Activated CD4-positive, alpha-beta T cell treated with anti-CD3 and anti-CD28 coated beads, Interleukin-2, amount 50 U/mL, for 4 hours (primary cell): ENCODE results near the gene ARPC5L.
"Not testable (repeated sequence)": the region's sequence is repeated elsewhere in the genome, so short reads cannot be mapped to it uniquely, and the experiment has no call there.

Source experiments
- DNase-seq, 2 experiments: peaks; one replicate each; pipeline ENCODE4 v3.0.0-alpha.2; 2020

ARPC5L gene

DNA sequence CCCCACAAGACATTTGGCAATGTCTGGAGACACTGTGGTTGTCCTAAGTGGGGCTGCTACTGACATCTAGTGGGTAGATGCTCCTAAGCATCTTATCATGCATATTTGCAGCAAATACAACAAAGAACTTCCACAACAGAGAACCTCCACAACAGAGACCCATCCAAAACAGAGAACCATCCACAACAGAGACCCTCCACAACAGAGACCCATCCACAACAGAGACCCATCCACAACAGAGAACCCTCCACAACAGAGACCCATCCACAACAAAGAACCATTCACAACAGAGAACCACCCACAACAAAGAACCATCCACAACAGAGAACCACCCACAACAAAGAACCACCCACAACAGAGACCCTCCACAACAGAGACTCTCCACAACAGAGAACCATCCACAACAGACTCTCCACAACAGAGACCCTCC is 32.8 kb downstream of the ARPC5L start:
- peak; percentile 22 to 24 for DNase-seq

DNA sequence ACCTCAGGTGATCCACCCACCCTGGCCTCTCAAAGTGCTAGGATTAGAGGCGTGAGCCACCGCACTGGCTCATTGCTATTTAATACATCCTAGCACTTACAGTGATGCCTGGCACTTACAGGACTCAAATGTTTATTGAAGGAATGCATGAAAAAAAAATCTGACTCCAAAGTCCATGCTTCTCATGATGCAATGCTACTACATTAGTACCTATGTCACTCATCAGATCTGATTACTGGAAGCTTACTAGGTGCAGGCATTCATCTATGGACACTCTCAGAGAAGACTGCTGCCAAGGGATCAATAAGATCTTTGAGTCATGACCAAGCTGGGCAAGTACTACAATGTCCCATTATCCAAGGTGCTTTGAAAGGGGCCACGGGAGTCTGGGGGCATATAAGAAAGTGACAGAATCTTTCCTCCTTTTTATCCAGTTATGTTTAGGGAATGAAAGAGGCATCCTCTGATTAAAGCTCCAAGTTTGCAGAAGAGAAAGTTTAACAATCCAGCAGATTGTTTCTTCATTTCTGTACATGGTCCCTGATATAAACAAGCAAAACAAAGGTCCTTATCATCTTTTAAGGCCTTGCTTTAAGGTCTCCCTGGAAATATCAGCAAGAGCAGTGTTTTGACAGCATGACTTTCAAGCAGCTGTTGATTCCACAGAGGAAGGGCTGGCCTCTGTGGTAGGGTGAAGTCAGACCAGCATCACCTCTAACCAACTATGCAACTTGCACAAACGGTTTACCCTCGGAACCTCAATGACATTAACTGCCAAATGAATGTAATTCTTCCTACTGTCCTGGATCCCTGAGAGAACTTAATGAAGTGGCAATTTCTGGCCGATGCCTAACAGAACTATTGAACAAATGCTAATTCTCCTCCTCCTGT is 35.9 kb downstream of the ARPC5L start:
- no peak for DNase-seq

DNA sequence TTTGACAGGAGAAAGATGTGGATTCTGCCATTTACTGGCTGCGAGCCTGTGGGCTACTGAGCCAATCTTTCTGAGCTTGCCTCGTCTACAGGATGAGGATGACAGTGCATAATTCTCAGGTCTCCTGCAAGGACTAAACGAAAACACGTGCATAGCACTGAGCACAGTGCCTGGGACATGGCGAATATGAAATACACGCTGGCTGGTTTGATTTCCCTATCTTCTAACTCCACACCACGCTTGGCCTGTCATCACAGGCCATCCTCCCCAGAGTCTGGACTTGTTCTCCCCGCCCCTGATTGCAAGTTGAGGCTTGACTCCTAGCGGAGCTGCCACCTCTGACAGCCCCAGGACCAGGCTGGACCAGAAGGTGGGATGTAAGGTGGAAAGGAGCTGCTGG is 37.9 kb downstream of the ARPC5L start:
- DNase-seq, result no peak

DNA sequence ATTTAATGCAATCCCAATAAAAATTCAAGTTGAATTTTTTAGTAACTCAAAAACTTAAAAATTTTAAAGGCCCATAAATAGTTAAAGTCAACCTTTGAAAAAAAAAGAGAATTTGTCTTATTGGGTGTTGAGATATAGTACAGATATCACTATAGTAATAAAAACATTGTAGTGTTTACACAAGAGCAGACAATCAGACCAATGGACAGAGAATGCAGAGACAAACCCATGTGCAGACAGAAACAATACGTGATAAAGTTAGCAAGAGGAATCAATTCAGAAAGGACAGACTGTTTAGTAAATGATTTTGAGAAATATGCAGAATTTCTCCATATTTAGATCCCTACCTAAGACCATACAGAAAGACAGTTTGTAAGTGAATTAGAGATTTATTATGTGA is 45.0 kb downstream of the ARPC5L start:
- no peak for DNase-seq

DNA sequence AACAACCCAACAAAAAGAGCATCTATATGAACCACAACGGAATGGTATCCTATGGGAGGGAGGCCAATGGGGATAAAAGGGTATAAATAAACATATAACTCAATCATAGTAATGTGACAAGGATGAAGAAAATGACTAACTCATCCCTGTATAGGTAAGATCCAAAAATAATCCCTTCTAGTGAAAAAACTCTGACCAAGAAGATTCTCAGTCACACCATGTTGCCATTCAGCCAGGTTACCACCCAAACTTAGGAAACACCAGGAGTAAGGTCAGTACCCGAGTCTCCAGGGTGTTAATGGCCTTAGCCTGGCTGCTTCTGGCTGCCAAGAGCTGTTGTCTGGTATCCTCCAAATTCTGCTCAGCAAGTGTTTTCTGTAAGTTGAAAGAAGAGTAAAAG is 46.2 kb downstream of the ARPC5L start:
- DNase-seq, result no peak

DNA sequence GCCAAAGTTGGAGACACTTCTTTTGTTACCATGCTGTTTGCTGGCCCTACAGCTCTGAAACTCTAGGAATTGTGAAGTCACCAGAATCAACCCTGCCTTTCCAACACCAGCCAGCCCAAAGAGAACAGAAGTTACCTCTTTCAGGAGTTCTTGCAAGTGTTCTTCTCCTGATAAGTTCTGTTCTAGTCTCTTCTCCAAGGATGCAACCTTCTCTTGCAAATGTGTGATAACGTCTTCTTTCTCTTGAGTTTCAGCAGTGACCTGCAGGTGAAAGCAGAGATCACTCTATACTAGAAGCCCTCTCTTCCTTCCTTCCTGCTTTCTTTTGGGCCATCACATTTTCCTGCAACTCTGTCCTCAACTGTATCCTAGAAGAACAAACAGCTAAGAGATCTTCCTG is 49.8 kb downstream of the ARPC5L start:
- no peak for DNase-seq

DNA sequence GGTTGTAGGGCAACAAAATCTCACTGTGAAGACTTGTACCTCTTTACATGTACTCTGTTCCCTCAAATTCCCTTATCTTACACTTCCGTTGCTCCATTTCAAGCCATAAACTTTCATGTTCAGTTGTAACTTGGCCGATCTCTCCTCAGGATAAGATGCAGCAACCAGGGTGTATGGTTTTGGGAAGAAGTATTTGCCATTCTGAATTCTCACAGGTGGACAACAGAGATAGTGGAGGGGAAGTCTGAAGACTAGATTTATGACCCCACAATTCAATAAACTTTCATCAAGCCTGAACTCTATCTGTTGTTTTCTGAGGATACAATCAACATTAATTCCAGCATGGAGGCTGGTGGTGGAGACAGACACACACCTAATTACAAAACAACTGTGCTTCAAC is 51.4 kb downstream of the ARPC5L start:
- DNase-seq, result no peak

DNA sequence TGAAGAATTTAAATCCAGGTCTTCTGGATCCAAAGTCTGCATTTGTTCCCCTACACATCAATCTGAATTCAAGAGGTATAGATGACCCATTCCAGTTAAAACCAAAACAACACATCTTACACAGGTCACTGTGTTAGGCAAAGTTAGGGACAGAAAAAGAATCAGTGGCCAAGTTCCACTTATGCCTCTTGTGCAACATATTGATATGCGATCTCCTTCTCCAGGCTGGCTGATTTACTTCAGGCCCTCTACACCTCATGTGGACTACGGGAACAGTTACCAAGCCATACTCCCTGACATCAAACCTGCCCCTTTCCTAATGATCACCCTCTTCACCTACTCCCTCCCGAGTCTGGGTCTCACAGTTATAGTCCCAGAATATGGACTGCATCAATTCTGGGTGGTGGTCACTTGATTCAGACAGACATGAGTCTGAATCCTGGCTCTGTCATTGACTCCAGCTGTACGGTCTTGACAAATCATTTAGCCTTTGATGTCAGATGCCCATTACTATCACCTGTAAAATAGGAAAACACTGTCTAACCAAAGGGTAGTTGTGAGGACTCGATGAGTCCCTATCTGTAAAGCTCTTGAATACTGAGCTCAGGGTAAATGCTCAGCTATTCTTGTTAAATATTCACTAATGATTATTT is 52.9 kb downstream of the ARPC5L start:
- no peak for DNase-seq

DNA sequence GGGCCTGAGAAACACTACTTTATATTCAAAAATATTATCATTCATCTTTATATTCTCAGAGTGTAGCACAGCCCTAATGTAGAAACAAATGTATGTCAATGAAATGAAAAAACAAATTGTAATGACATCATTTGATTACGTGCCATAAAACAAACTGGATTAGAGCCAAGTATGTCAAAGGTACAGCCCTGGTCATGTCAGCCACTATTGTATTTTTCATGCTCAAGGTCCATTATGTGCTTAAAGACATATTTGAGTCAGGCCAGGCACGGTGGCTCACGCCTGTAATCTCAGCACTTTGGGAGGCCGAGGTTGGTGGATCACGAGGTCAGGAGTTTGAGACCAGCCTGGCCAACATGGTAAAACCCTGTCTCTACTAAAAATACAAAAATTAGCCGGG is 58.5 kb downstream of the ARPC5L start:
- not testable (repeated sequence) for DNase-seq
